DOHH2 (cell line): Measurements from ENCODE around the gene CXCL9.

ENCODE experiments used
- EZH2phosphoT487 ChIP-seq: fragments of 200-600 bp; sonication (generic); IDR thresholded peaks from 2 replicates; pipeline ENCODE4 v1.6.1; 2017; ENCODE audit warnings: borderline replicate concordance, mild to moderate bottlenecking, antibody characterized with exemption, low read length, moderate library complexity, mixed read lengths
- TF ChIP-seq, protein P1 (sequence below): fragments of 200-600 bp; sonication (generic); IDR thresholded peaks from one replicate; pipeline ENCODE4 v1.5.1; 2014; ENCODE audit warnings: antibody characterized with exemption, mild to moderate bottlenecking, low read depth, low read length; ENCODE audit not compliant: poor library complexity, severe bottlenecking

DNA sequence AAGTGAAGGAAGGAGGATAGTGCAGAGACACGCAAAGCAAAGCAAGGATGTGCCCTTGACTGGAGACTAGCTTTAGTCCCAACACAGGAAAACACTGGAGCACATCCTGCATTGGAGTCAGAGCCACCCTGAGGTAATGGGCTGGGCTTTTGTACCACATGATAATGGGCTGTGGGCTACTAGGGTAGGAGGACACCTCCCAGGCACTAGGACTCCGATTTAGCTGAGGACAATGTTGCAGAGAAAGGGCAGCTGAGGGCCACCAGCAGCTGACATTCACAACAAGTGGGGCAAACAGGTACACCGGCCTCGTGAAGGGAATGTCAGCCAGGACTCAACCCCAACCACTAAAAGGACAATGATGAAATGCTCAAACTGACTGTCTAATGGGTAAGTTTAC, 26.7 kb downstream of the CXCL9 start:
- TF ChIP-seq, protein P1, sequence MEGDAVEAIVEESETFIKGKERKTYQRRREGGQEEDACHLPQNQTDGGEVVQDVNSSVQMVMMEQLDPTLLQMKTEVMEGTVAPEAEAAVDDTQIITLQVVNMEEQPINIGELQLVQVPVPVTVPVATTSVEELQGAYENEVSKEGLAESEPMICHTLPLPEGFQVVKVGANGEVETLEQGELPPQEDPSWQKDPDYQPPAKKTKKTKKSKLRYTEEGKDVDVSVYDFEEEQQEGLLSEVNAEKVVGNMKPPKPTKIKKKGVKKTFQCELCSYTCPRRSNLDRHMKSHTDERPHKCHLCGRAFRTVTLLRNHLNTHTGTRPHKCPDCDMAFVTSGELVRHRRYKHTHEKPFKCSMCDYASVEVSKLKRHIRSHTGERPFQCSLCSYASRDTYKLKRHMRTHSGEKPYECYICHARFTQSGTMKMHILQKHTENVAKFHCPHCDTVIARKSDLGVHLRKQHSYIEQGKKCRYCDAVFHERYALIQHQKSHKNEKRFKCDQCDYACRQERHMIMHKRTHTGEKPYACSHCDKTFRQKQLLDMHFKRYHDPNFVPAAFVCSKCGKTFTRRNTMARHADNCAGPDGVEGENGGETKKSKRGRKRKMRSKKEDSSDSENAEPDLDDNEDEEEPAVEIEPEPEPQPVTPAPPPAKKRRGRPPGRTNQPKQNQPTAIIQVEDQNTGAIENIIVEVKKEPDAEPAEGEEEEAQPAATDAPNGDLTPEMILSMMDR = no peak
- TF ChIP-seq EZH2phosphoT487 = no peak
